Endodermal cell (in vitro differentiated cells): ENCODE measurements around the gene PDE4D. TPM values are rescaled to one million over a fixed set of nuclear protein-coding genes. Genes with fewer than 3 reads are reported as not detected.

Source experiments
- DNase-seq: peaks from one replicate; pipeline ENCODE4 v3.0.0-alpha.2; 2017
- H3K27ac ChIP-seq: 2 replicates; pipeline ENCODE4 v1.5.1; 2013; ENCODE audit warnings: mild to moderate bottlenecking, low read depth, low read length, moderate library complexity
- H3K27me3 ChIP-seq: 2 replicates; pipeline ENCODE4 v1.6.1; 2013; ENCODE audit warnings: mild to moderate bottlenecking, low read length, moderate library complexity; ENCODE audit not compliant: insufficient read depth, control insufficient read depth, poor library complexity, severe bottlenecking
- H3K36me3 ChIP-seq: 2 replicates; pipeline ENCODE4 v1.7.0; 2013; ENCODE audit warnings: mild to moderate bottlenecking, low read length, moderate library complexity; ENCODE audit not compliant: control insufficient read depth, insufficient read depth
- H3K4me1 ChIP-seq: one replicate; pipeline ENCODE4 v1.7.0; 2013; ENCODE audit warnings: low read length; ENCODE audit not compliant: control insufficient read depth, insufficient read depth
- H3K4me3 ChIP-seq: 2 replicates; pipeline ENCODE4 v1.5.1; 2013; ENCODE audit warnings: mild to moderate bottlenecking, low read length, moderate library complexity
- H3K9ac ChIP-seq: 2 replicates; pipeline ENCODE4 v1.6.1; 2013; ENCODE audit warnings: mild to moderate bottlenecking, low read length, moderate library complexity; ENCODE audit not compliant: poor library complexity, severe bottlenecking; ENCODE audit errors: extremely low read depth
- H3K9me3 ChIP-seq: 2 replicates; pipeline ENCODE4 v1.6.1; 2013; ENCODE audit warnings: mild to moderate bottlenecking, low read length, moderate library complexity; ENCODE audit not compliant: control insufficient read depth
- H3K27ac Mint-ChIP-seq: 2 replicates; pipeline ENCODE4 v1.8.0; 2020; ENCODE audit warnings: mixed read lengths
- H3K27me3 Mint-ChIP-seq: 2 replicates; pipeline ENCODE4 v1.8.0; 2021; ENCODE audit warnings: mild to moderate bottlenecking, mixed read lengths; ENCODE audit not compliant: insufficient read depth
- H3K36me3 Mint-ChIP-seq: 2 replicates; pipeline ENCODE4 v1.8.0; 2020; ENCODE audit warnings: low read depth, mixed read lengths
- H3K4me1 Mint-ChIP-seq: 2 replicates; pipeline ENCODE4 v1.8.0; 2020; ENCODE audit warnings: mixed read lengths
- H3K4me3 Mint-ChIP-seq: 2 replicates; pipeline ENCODE4 v1.8.0; 2020; ENCODE audit warnings: mild to moderate bottlenecking, moderate library complexity, mixed read lengths
- H3K9me3 Mint-ChIP-seq: 2 replicates; pipeline ENCODE4 v1.8.0; 2020; ENCODE audit warnings: mild to moderate bottlenecking, mixed read lengths
- WGBS, 2 experiments: methylation state at CpG; one replicate each; pipeline versions ENCODE4 v1.1.5 to v1.1.7; 2013; ENCODE audit warnings: missing lambda C conversion rate in 2 of 2, mixed read lengths in 1 of 2; ENCODE audit not compliant: insufficient coverage in 1 of 2, insufficient read length in 1 of 2; 5-methylcytosine and 5-hydroxymethylcytosine counted together
- total RNA-seq, 2 donors: library from RNA; stranded (reverse); fragmentation: NEBNext Ultra II Directional in 1 of 2; extraction: Animal tissue kit (Norgen Biotek cat#: 25700) in 1 of 2; gene quantifications; 2 replicates in 1 of 2; 3 replicates in 1 of 2; pipeline ENCODE4 v1.2.1, GENCODE V29; 2021
- TF ChIP-seq, protein P1 (sequence below): fragments of 200-600 bp; sonication (generic); conservative IDR thresholded peaks from 2 replicates; pipeline ENCODE4 v1.5.0; 2021; ENCODE audit warnings: antibody characterized with exemption, mild to moderate bottlenecking

The PDE4D gene
- total RNA-seq, 2 donors from 2014 or later: 9.2 to 11.4 TPM

DNA sequence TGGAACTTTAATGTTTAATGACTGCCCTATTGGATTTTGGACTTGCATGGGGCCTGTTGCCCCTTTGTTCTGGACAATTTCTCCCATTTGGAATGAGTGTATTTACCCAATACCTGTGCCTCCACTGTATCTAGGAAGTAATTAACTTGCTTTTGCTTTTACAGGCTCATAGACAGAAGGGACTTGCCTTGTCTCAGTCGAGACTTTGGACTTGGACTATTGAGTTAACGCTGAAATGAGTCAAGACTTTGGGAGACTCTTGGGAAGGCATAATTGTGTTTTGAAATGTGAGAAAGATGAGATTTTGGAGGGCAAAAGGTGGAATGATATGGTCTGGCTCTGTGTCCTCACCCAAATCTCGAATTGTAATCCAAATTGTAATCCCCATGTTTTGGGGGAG lies 368.2 kb downstream of the PDE4D start:
- H3K4me1 ChIP-seq: peaks cover 16% of the 10 kb centered on the region
- H3K9me3 ChIP-seq: peaks cover 41% of the 10 kb centered on the region
- H3K4me3 ChIP-seq: peak overlapping the region; percentile 54
- TF ChIP-seq, protein P1, sequence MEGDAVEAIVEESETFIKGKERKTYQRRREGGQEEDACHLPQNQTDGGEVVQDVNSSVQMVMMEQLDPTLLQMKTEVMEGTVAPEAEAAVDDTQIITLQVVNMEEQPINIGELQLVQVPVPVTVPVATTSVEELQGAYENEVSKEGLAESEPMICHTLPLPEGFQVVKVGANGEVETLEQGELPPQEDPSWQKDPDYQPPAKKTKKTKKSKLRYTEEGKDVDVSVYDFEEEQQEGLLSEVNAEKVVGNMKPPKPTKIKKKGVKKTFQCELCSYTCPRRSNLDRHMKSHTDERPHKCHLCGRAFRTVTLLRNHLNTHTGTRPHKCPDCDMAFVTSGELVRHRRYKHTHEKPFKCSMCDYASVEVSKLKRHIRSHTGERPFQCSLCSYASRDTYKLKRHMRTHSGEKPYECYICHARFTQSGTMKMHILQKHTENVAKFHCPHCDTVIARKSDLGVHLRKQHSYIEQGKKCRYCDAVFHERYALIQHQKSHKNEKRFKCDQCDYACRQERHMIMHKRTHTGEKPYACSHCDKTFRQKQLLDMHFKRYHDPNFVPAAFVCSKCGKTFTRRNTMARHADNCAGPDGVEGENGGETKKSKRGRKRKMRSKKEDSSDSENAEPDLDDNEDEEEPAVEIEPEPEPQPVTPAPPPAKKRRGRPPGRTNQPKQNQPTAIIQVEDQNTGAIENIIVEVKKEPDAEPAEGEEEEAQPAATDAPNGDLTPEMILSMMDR: no peak
- 91% methylated on average over 3 of the region's 3 CpGs; no CpG with 5 or more reads in 1 of the 2 experiments for whole genome bisulfite sequencing, 2 experiments
- no peak for DNase-seq
- no peaks in the 10 kb centered on the region for H3K36me3 ChIP-seq
- H3K4me3 Mint-ChIP-seq: no peak overlapping the region
- peaks cover 18% of the 10 kb centered on the region for H3K4me1 Mint-ChIP-seq
- no peak overlapping the region for H3K9ac ChIP-seq
- peaks cover 24% of the 10 kb centered on the region for H3K9me3 Mint-ChIP-seq
- H3K27ac ChIP-seq: no peak overlapping the region
- H3K27me3 ChIP-seq: no peaks in the 10 kb centered on the region
- peaks cover 19% of the 10 kb centered on the region for H3K36me3 Mint-ChIP-seq
- no peaks in the 10 kb centered on the region for H3K27me3 Mint-ChIP-seq
- no peak overlapping the region for H3K27ac Mint-ChIP-seq

DNA sequence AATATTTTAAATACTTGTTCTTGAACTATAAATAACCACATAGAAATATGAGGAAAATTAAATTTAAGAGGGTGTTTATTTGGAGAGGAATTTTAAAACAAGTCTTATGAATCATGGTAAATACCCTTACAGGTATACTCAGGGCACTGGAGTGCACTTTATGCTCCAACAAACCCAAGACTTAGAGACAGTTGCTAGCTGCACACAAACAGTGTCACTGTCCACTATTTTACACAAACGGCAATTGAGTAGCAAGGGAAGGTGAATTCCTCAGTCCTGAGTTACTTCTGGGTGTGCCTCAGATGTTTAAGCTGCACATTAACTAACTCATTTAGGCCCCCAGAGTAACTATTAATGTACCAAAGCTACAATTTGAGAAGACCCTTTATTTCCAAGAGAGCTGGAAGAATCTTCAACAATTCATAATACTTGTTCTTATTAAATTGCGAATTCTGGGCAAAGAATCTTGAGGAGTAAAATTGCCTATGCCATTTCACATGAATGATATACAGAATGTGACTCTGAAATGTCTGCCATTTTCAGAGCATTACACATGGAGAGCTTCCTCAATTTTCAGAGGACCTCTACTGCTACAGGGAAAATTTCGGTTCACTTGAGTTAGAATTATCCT lies 371.2 kb downstream of the PDE4D start:
- H3K36me3 Mint-ChIP-seq: peaks cover 19% of the 10 kb centered on the region
- H3K27me3 Mint-ChIP-seq: no peaks in the 10 kb centered on the region
- H3K4me1 Mint-ChIP-seq: peaks cover 4% of the 10 kb centered on the region
- no peak overlapping the region for H3K9ac ChIP-seq
- no peaks in the 10 kb centered on the region for H3K36me3 ChIP-seq
- TF ChIP-seq, protein P1: no peak
- H3K27ac Mint-ChIP-seq: no peak overlapping the region
- peaks cover 5% of the 10 kb centered on the region for H3K4me1 ChIP-seq
- no peak overlapping the region for H3K4me3 Mint-ChIP-seq
- peaks cover 24% of the 10 kb centered on the region for H3K9me3 Mint-ChIP-seq
- no peak for DNase-seq
- 83 to 94% methylated on average over 2 to 3 of the region's 3 CpGs for WGBS, 2 experiments
- no peak overlapping the region for H3K27ac ChIP-seq
- H3K27me3 ChIP-seq: no peaks in the 10 kb centered on the region
- H3K9me3 ChIP-seq: peaks cover 44% of the 10 kb centered on the region
- peak overlapping the region; percentile 17 for H3K4me3 ChIP-seq

DNA sequence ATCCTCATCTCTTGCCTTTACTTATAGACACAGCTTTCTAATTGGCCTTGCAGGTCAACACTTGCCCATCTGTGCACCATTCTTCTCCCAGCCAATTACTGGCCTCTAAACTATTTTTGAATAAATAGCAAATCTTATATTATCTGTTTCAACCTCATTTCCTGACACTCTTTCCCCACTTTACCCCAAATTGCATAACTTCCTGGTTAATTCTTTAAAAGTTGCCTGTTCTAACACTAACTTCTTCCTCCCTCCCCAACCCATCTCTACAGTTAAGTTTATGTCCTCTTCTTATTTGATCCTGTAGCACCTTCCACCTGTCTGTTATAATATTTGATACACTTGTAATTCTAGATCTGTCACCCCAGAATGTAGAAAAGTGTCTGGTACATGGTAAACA lies 372.1 kb downstream of the PDE4D start:
- no peak for DNase-seq
- Histone ChIP-seq H3K27me3 (no peaks in the 10 kb centered on the region), H3K9me3 (peaks cover 44% of the 10 kb centered on the region), H3K9ac (no peak overlapping the region), H3K27ac (no peak overlapping the region), H3K4me1 (peaks cover 4% of the 10 kb centered on the region), H3K36me3 (no peaks in the 10 kb centered on the region), H3K4me3 (no peak overlapping the region)
- peaks cover 19% of the 10 kb centered on the region for H3K36me3 Mint-ChIP-seq
- no peak overlapping the region for H3K4me3 Mint-ChIP-seq
- H3K27ac Mint-ChIP-seq: no peak overlapping the region
- peaks cover 4% of the 10 kb centered on the region for H3K4me1 Mint-ChIP-seq
- TF ChIP-seq, protein P1: no peak
- no peaks in the 10 kb centered on the region for H3K27me3 Mint-ChIP-seq
- H3K9me3 Mint-ChIP-seq: peaks cover 24% of the 10 kb centered on the region
